ENCODE results near the gene RIMOC1. TPM values are rescaled to one million over a fixed set of nuclear protein-coding genes. Genes with fewer than 3 reads are reported as not detected.

RIMOC1 gene
- polyA plus RNA-seq, 1 donor (not counting 4 experiments of a cell fraction or from before 2014, with no cell fraction given) = 23.7 TPM

DNA sequence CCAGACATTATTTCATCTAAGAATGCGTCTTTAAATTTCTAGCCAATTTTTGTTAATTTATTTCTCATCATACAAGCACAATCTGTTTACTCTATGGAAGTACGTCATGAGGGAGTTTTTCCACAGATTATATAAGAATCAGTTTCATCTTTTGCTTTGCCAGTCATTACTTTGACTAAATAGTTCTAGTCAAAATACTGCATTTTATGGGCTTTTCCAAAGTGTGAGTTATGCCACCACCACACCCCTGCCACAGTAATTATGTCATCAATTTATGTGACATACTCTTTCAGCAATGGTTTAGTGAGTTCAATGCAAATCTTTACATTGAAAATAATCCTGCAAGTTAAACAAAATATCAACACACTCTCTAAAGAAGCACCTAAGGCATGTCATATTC, 2.0 kb downstream of the RIMOC1 start:
- Histone ChIP-seq H3K4me2 (ENCODE audit: control insufficient read depth, extremely low read depth, insufficient read depth, low read depth, low read length) (no peak overlapping the region), H3K9me1 (ENCODE audit: control insufficient read depth, extremely low read depth, insufficient read depth, low read length) (no peaks in the 10 kb centered on the region), H3K4me3 (ENCODE audit: control insufficient read depth in 2 of 3, extremely low read depth in 1 of 3, insufficient read depth in 2 of 3, low read depth in 1 of 3, low read length in 3 of 3) (no peak overlapping the region), H3K36me3 (ENCODE audit: control insufficient read depth in 2 of 2, extremely low read depth in 1 of 2, insufficient read depth in 2 of 2, low read length in 2 of 2) (peaks cover 0 to 8% of the 10 kb centered on the region in 2 experiments), H4K20me1 (ENCODE audit: control insufficient read depth, extremely low read depth, insufficient read depth, low read length) (no peaks in the 10 kb centered on the region), H2AFZ (ENCODE audit: control insufficient read depth, low read length) (no peak overlapping the region), H3K27ac (ENCODE audit: control insufficient read depth, insufficient read depth, low read length) (no peak overlapping the region), H3K79me2 (ENCODE audit: control insufficient read depth, insufficient read depth, low read length) (peaks cover 30% of the 10 kb centered on the region), H3K4me1 (ENCODE audit: control insufficient read depth, extremely low read depth, insufficient read depth, low read length) (peaks cover 11% of the 10 kb centered on the region), H3K27me3 (ENCODE audit: control insufficient read depth, extremely low read depth, insufficient read depth, low read length) (no peaks in the 10 kb centered on the region), H3K9ac (ENCODE audit: control insufficient read depth, extremely low read depth, insufficient read depth, low read length) (no peak overlapping the region), H3K9me3 (ENCODE audit: control insufficient read depth, low read depth, low read length) (no peaks in the 10 kb centered on the region)
- no peak for TF ChIP-seq EZH2 (IDR thresholded peaks at IDR 0.05; ENCODE audit: low read length)
- TF ChIP-seq, protein P1, sequence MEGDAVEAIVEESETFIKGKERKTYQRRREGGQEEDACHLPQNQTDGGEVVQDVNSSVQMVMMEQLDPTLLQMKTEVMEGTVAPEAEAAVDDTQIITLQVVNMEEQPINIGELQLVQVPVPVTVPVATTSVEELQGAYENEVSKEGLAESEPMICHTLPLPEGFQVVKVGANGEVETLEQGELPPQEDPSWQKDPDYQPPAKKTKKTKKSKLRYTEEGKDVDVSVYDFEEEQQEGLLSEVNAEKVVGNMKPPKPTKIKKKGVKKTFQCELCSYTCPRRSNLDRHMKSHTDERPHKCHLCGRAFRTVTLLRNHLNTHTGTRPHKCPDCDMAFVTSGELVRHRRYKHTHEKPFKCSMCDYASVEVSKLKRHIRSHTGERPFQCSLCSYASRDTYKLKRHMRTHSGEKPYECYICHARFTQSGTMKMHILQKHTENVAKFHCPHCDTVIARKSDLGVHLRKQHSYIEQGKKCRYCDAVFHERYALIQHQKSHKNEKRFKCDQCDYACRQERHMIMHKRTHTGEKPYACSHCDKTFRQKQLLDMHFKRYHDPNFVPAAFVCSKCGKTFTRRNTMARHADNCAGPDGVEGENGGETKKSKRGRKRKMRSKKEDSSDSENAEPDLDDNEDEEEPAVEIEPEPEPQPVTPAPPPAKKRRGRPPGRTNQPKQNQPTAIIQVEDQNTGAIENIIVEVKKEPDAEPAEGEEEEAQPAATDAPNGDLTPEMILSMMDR (optimal IDR thresholded peaks at IDR 0.05 in 1 of 3, IDR thresholded peaks at IDR 0.05 in 1 of 3, conservative IDR thresholded peaks at IDR 0.05 in 1 of 3; ENCODE audit: extremely low read depth in 1 of 3, insufficient read depth in 2 of 3, low read length in 3 of 3) = no peak
- no peak for DNase-seq (ENCODE audit: low read depth, low spot score)
- dilution Hi-C loops (cut with MboI; ENCODE audit: extremely low pct_ligation_motif_present, low sequenced_read_pairs) = no loop called here
- no peak for FAIRE-seq

GRCh38 chr5:41908374-41909079, 4.4 kb downstream of the RIMOC1 start:
- Histone ChIP-seq H3K79me2 (ENCODE audit: control insufficient read depth, insufficient read depth, low read length) (peaks cover 30% of the 10 kb centered on the region), H3K9me3 (ENCODE audit: control insufficient read depth, low read depth, low read length) (no peaks in the 10 kb centered on the region), H3K4me3 (ENCODE audit: control insufficient read depth in 2 of 3, extremely low read depth in 1 of 3, insufficient read depth in 2 of 3, low read depth in 1 of 3, low read length in 3 of 3) (no peak overlapping the region), H2AFZ (ENCODE audit: control insufficient read depth, low read length) (no peak overlapping the region), H3K36me3 (ENCODE audit: control insufficient read depth in 2 of 2, extremely low read depth in 1 of 2, insufficient read depth in 2 of 2, low read length in 2 of 2) (peaks cover 3 to 12% of the 10 kb centered on the region in 2 experiments), H3K4me1 (ENCODE audit: control insufficient read depth, extremely low read depth, insufficient read depth, low read length) (peaks cover 6% of the 10 kb centered on the region), H4K20me1 (ENCODE audit: control insufficient read depth, extremely low read depth, insufficient read depth, low read length) (no peaks in the 10 kb centered on the region), H3K9me1 (ENCODE audit: control insufficient read depth, extremely low read depth, insufficient read depth, low read length) (no peaks in the 10 kb centered on the region), H3K27me3 (ENCODE audit: control insufficient read depth, extremely low read depth, insufficient read depth, low read length) (no peaks in the 10 kb centered on the region), H3K4me2 (ENCODE audit: control insufficient read depth, extremely low read depth, insufficient read depth, low read depth, low read length) (no peak overlapping the region), H3K27ac (ENCODE audit: control insufficient read depth, insufficient read depth, low read length) (no peak overlapping the region), H3K9ac (ENCODE audit: control insufficient read depth, extremely low read depth, insufficient read depth, low read length) (no peak overlapping the region)
- FAIRE-seq (no peak), DNase-seq (ENCODE audit: low read depth, low spot score) (no peak)
- TF ChIP-seq, protein P1 (optimal IDR thresholded peaks at IDR 0.05 in 1 of 3, IDR thresholded peaks at IDR 0.05 in 1 of 3, conservative IDR thresholded peaks at IDR 0.05 in 1 of 3; ENCODE audit: extremely low read depth in 1 of 3, insufficient read depth in 2 of 3, low read length in 3 of 3) = no peak
- TF ChIP-seq EZH2 (IDR thresholded peaks at IDR 0.05; ENCODE audit: low read length) = no peak
- dilution Hi-C loops (cut with MboI; ENCODE audit: extremely low pct_ligation_motif_present, low sequenced_read_pairs) = no loop called here

All from keratinocyte (primary cell).